CD8-positive, alpha-beta memory T cell (primary cell): ENCODE measurements around the gene BCAS1. TPM values are rescaled to one million over a fixed set of nuclear protein-coding genes. Genes with fewer than 3 reads are reported as not detected.

ENCODE experiments used
- CTCF ChIA-PET: fragments of 350-600 bp; sonication (Branson Sonifier 250); formaldehyde crosslinking; loops from one replicate; lab custom pipeline; 2021; ENCODE audit warnings: antibody characterized with exemption; lab: Charles Lee
- POLR2A ChIA-PET: fragments of 350-600 bp; sonication (Branson Sonifier 250); formaldehyde crosslinking; loops from one replicate; lab custom pipeline; 2021; ENCODE audit warnings: antibody characterized with exemption; lab: Charles Lee
- DNase-seq, 5 donors: peaks; one replicate each; pipeline versions ENCODE4 v3.0.0 to v3.0.0-alpha.2; 2020 to 2022; ENCODE audit warnings: mixed read lengths in 1 of 5
- H3K27ac ChIP-seq: one replicate; pipeline ENCODE4 v1.7.0; 2013; ENCODE audit warnings: low read depth, mild to moderate bottlenecking, low read length, moderate library complexity
- H3K27me3 ChIP-seq: 2 replicates; pipeline ENCODE4 v1.7.0; 2013; ENCODE audit warnings: low read length, mild to moderate bottlenecking; ENCODE audit not compliant: insufficient read depth, poor library complexity, severe bottlenecking
- H3K36me3 ChIP-seq: 2 replicates; pipeline ENCODE4 v1.7.0; 2013; ENCODE audit warnings: mild to moderate bottlenecking, low read length, moderate library complexity; ENCODE audit not compliant: insufficient read depth
- H3K4me1 ChIP-seq: 2 replicates; pipeline ENCODE4 v1.7.0; 2013; ENCODE audit warnings: mild to moderate bottlenecking, low read length, moderate library complexity; ENCODE audit not compliant: insufficient read depth
- H3K4me3 ChIP-seq: 2 replicates; pipeline ENCODE4 v1.7.0; 2013; ENCODE audit warnings: mild to moderate bottlenecking, low read length
- H3K9me3 ChIP-seq: 2 replicates; pipeline ENCODE4 v1.7.0; 2013; ENCODE audit warnings: mild to moderate bottlenecking, low read length
- H3K27ac Mint-ChIP-seq, 8 donors: one replicate each; pipeline ENCODE4 v1.8.0; 2020 to 2021; ENCODE audit warnings: mixed read lengths in 8 of 8, mild to moderate bottlenecking in 6 of 8, inconsistent platforms in 3 of 8, moderate library complexity in 3 of 8
- H3K27me3 Mint-ChIP-seq, 2 donors: one replicate each; pipeline ENCODE4 v1.8.0; 2020 to 2021; ENCODE audit warnings: mixed read lengths in 2 of 2, mild to moderate bottlenecking in 1 of 2, moderate library complexity in 1 of 2
- H3K36me3 Mint-ChIP-seq, 3 donors: one replicate each; pipeline ENCODE4 v1.8.0; 2020 to 2021; ENCODE audit warnings: mixed read lengths in 3 of 3, inconsistent platforms in 1 of 3, mild to moderate bottlenecking in 1 of 3
- H3K4me1 Mint-ChIP-seq, 3 donors: one replicate each; pipeline ENCODE4 v1.8.0; 2020 to 2021; ENCODE audit warnings: mixed read lengths in 3 of 3, inconsistent platforms in 1 of 3, mild to moderate bottlenecking in 1 of 3
- H3K4me3 Mint-ChIP-seq, 7 donors: one replicate each; pipeline ENCODE4 v1.8.0; 2020 to 2021; ENCODE audit warnings: mixed read lengths in 7 of 7, mild to moderate bottlenecking in 6 of 7, moderate library complexity in 4 of 7, inconsistent platforms in 2 of 7
- H3K9me3 Mint-ChIP-seq, 5 donors: one replicate each; pipeline ENCODE4 v1.8.0; 2020 to 2022; ENCODE audit warnings: mixed read lengths in 5 of 5, mild to moderate bottlenecking in 3 of 5, moderate library complexity in 2 of 5, inconsistent platforms in 1 of 5
- polyA plus RNA-seq: library from polyadenylated mRNA; unstranded; fragments of 300-500 nt; fragmentation: Illumina TruSeq; gene quantifications from one replicate; pipeline ENCODE4 v1.2.3, GENCODE V29; 2021
- total RNA-seq, 2 experiments: library from RNA; stranded (reverse); gene quantifications; one replicate each; pipeline ENCODE4 v1.2.3, GENCODE V29; 2021

The BCAS1 gene
- total and polyA plus RNA-seq, 3 experiments from 2014 or later: 0.09 to 0.91 (median 0.15) TPM

GRCh38 chr20:54042021-54042420 is 28.4 kb downstream of the BCAS1 start:
- CTCF ChIA-PET: no interaction called here
- H3K36me3 ChIP-seq: no peaks in the 10 kb centered on the region
- DNase-seq: no peak
- no peaks in the 10 kb centered on the region for H3K9me3 ChIP-seq
- POLR2A ChIA-PET: no interaction called here
- H3K9me3 Mint-ChIP-seq: peaks cover 0 to 3% (median 0%) of the 10 kb centered on the region in 5 donors
- H3K4me3 ChIP-seq: no peak overlapping the region
- no peaks in the 10 kb centered on the region for H3K4me1 Mint-ChIP-seq
- no peak overlapping the region for H3K27ac ChIP-seq
- H3K4me1 ChIP-seq: no peaks in the 10 kb centered on the region
- H3K27me3 ChIP-seq: no peaks in the 10 kb centered on the region
- peaks cover 0 to 1% (median 0%) of the 10 kb centered on the region in 3 donors for H3K36me3 Mint-ChIP-seq
- H3K27ac Mint-ChIP-seq: no peak overlapping the region
- no peak overlapping the region for H3K4me3 Mint-ChIP-seq
- peaks cover 8 to 15% of the 10 kb centered on the region in 2 donors for H3K27me3 Mint-ChIP-seq

GRCh38 chr20:54041336-54041735 is 29.1 kb downstream of the BCAS1 start:
- Mint-ChIP-seq H3K27ac (no peak overlapping the region), H3K4me1 (no peaks in the 10 kb centered on the region), H3K9me3 (peaks cover 0 to 3% (median 0%) of the 10 kb centered on the region in 5 donors), H3K27me3 (peaks cover 8 to 15% of the 10 kb centered on the region in 2 donors), H3K36me3 (peaks cover 0 to 1% (median 0%) of the 10 kb centered on the region in 3 donors), H3K4me3 (no peak overlapping the region)
- H3K4me3 ChIP-seq: no peak overlapping the region
- no peaks in the 10 kb centered on the region for H3K36me3 ChIP-seq
- CTCF ChIA-PET: no interaction called here
- H3K4me1 ChIP-seq: no peaks in the 10 kb centered on the region
- DNase-seq: no peak
- H3K27ac ChIP-seq: no peak overlapping the region
- no peaks in the 10 kb centered on the region for H3K27me3 ChIP-seq
- H3K9me3 ChIP-seq: no peaks in the 10 kb centered on the region
- POLR2A ChIA-PET: no interaction called here

- no peak for DNase-seq
- Mint-ChIP-seq H3K9me3 (no peaks in the 10 kb centered on the region), H3K4me1 (no peaks in the 10 kb centered on the region), H3K27me3 (peaks cover 8 to 15% of the 10 kb centered on the region in 2 donors), H3K4me3 (no peak overlapping the region), H3K36me3 (no peaks in the 10 kb centered on the region), H3K27ac (no peak overlapping the region)
- CTCF ChIA-PET: no interaction called here
- H3K27me3 ChIP-seq: no peaks in the 10 kb centered on the region
- H3K4me3 ChIP-seq: no peak overlapping the region
- H3K4me1 ChIP-seq: no peaks in the 10 kb centered on the region
- no peaks in the 10 kb centered on the region for H3K9me3 ChIP-seq
- no peaks in the 10 kb centered on the region for H3K36me3 ChIP-seq
- POLR2A ChIA-PET: no interaction called here
- no peak overlapping the region for H3K27ac ChIP-seq
Measured at GRCh38 chr20:54040531-54040930, 29.9 kb downstream of the BCAS1 start.

GRCh38 chr20:54038961-54039360 is 31.4 kb downstream of the BCAS1 start:
- no peaks in the 10 kb centered on the region for H3K4me1 Mint-ChIP-seq
- CTCF ChIA-PET: no interaction called here
- no peak overlapping the region for H3K4me3 ChIP-seq

GRCh38 chr20:54037525-54037924 is 32.9 kb downstream of the BCAS1 start:
- ChIA-PET CTCF (interaction anchor here (0.6 kb wide), 1 partner anchor 9 kb away, joined by 3 read pairs; no protein-coding TSS in a partner anchor), POLR2A (no interaction called here)
- Histone ChIP-seq H3K27ac (no peak overlapping the region), H3K27me3 (no peaks in the 10 kb centered on the region), H3K36me3 (no peaks in the 10 kb centered on the region), H3K9me3 (no peaks in the 10 kb centered on the region), H3K4me1 (no peaks in the 10 kb centered on the region), H3K4me3 (no peak overlapping the region)
- peaks cover 0 to 6% (median 4%) of the 10 kb centered on the region in 5 donors for H3K9me3 Mint-ChIP-seq
- no peak overlapping the region for H3K27ac Mint-ChIP-seq
- no peaks in the 10 kb centered on the region for H3K4me1 Mint-ChIP-seq
- DNase-seq: no peak
- peaks cover 0 to 3% (median 0%) of the 10 kb centered on the region in 3 donors for H3K36me3 Mint-ChIP-seq
- no peak overlapping the region for H3K4me3 Mint-ChIP-seq
- peaks cover 14 to 27% of the 10 kb centered on the region in 2 donors for H3K27me3 Mint-ChIP-seq

More at GRCh38 chr20:54038961-54039360, 31.4 kb downstream of the BCAS1 start:
- POLR2A ChIA-PET: no interaction called here
- Mint-ChIP-seq H3K9me3 (no peaks in the 10 kb centered on the region), H3K27me3 (peaks cover 10 to 21% of the 10 kb centered on the region in 2 donors), H3K4me3 (no peak overlapping the region), H3K27ac (no peak overlapping the region), H3K36me3 (no peaks in the 10 kb centered on the region)
- H3K27ac ChIP-seq: no peak overlapping the region
- H3K9me3 ChIP-seq: no peaks in the 10 kb centered on the region
- DNase-seq: no peak
- no peaks in the 10 kb centered on the region for H3K36me3 ChIP-seq
- H3K27me3 ChIP-seq: no peaks in the 10 kb centered on the region
- no peaks in the 10 kb centered on the region for H3K4me1 ChIP-seq

GRCh38 chr20:54029643-54030042 is 40.8 kb downstream of the BCAS1 start:
- Mint-ChIP-seq H3K27me3 (peaks cover 24 to 66% of the 10 kb centered on the region in 2 donors), H3K9me3 (peaks cover 3 to 19% (median 4%) of the 10 kb centered on the region in 5 donors), H3K36me3 (peaks cover 0 to 8% (median 3%) of the 10 kb centered on the region in 3 donors), H3K4me1 (no peaks in the 10 kb centered on the region), H3K27ac (no peak overlapping the region), H3K4me3 (no peak overlapping the region)
- Histone ChIP-seq H3K4me1 (no peaks in the 10 kb centered on the region), H3K27ac (no peak overlapping the region), H3K27me3 (no peaks in the 10 kb centered on the region), H3K36me3 (no peaks in the 10 kb centered on the region), H3K4me3 (no peak overlapping the region), H3K9me3 (no peaks in the 10 kb centered on the region)
- CTCF ChIA-PET: interaction anchor here (0.8 kb wide), 1 partner anchor 11 kb away, joined by 3 read pairs; no protein-coding TSS in a partner anchor
- POLR2A ChIA-PET: no interaction called here
- DNase-seq: no peak

- no peak overlapping the region for H3K4me3 Mint-ChIP-seq
- CTCF ChIA-PET: interaction anchor here (0.8 kb wide), 1 partner anchor 10 kb away, joined by 3 read pairs; no protein-coding TSS in a partner anchor
Measured at GRCh38 chr20:54029176-54029575, 41.2 kb downstream of the BCAS1 start.

GRCh38 chr20:54028276-54029011 is 42.0 kb downstream of the BCAS1 start:
- no peaks in the 10 kb centered on the region for H3K36me3 ChIP-seq
- CTCF ChIA-PET: no interaction called here
- POLR2A ChIA-PET: no interaction called here

More at GRCh38 chr20:54029176-54029575, 41.2 kb downstream of the BCAS1 start:
- H3K36me3 Mint-ChIP-seq: peaks cover 0 to 8% (median 3%) of the 10 kb centered on the region in 3 donors
- Histone ChIP-seq H3K4me1 (no peaks in the 10 kb centered on the region), H3K4me3 (no peak overlapping the region), H3K27ac (no peak overlapping the region), H3K27me3 (no peaks in the 10 kb centered on the region), H3K36me3 (no peaks in the 10 kb centered on the region), H3K9me3 (no peaks in the 10 kb centered on the region)
- no peak overlapping the region for H3K27ac Mint-ChIP-seq
- peaks cover 3 to 19% (median 4%) of the 10 kb centered on the region in 5 donors for H3K9me3 Mint-ChIP-seq
- no peaks in the 10 kb centered on the region for H3K4me1 Mint-ChIP-seq
- peaks cover 24 to 67% of the 10 kb centered on the region in 2 donors for H3K27me3 Mint-ChIP-seq
- POLR2A ChIA-PET: no interaction called here
- DNase-seq: no peak

More at GRCh38 chr20:54028276-54029011, 42.0 kb downstream of the BCAS1 start:
- DNase-seq: no peak
- Mint-ChIP-seq H3K4me1 (no peaks in the 10 kb centered on the region), H3K9me3 (peaks cover 3 to 19% (median 4%) of the 10 kb centered on the region in 5 donors), H3K4me3 (no peak overlapping the region), H3K36me3 (peaks cover 0 to 8% (median 3%) of the 10 kb centered on the region in 3 donors), H3K27ac (no peak overlapping the region), H3K27me3 (peaks cover 24 to 68% of the 10 kb centered on the region in 2 donors)
- Histone ChIP-seq H3K4me1 (no peaks in the 10 kb centered on the region), H3K27me3 (no peaks in the 10 kb centered on the region), H3K9me3 (no peaks in the 10 kb centered on the region), H3K27ac (no peak overlapping the region), H3K4me3 (no peak overlapping the region)
